GM23248 (cell line): ENCODE results near the gene KAZN. TPM values are rescaled to one million over a fixed set of nuclear protein-coding genes. Genes with fewer than 3 reads are reported as not detected.
A peak's percentile ranks its signal among the peaks of the same experiment; 100 is the strongest.

Experiments
- DNase-seq: peaks from one replicate; pipeline ENCODE4 v3.0.0-alpha.2; 2015
- H2AFZ ChIP-seq: fragments of 200-600 bp; sonication (generic); 2 replicates; pipeline ENCODE4 v1.6.1; 2016; ENCODE audit warnings: antibody characterized with exemption
- H3F3A ChIP-seq: fragments of 200-600 bp; sonication (generic); 2 replicates; pipeline ENCODE4 v1.6.1; 2016; ENCODE audit warnings: mild to moderate bottlenecking, antibody characterized with exemption, mixed run types; ENCODE audit not compliant: insufficient read depth
- H3K27ac ChIP-seq: fragments of 200-600 bp; sonication (generic); 2 replicates; pipeline ENCODE4 v1.5.1; 2016; ENCODE audit warnings: mild to moderate bottlenecking
- H3K27me3 ChIP-seq: fragments of 200-600 bp; sonication (generic); replicated peaks from 2 replicates; pipeline ENCODE4 v1.6.1; 2016; ENCODE audit warnings: mild to moderate bottlenecking; ENCODE audit not compliant: insufficient read depth
- H3K36me3 ChIP-seq: fragments of 200-600 bp; sonication (generic); 2 replicates; pipeline ENCODE4 v1.6.1; 2016; ENCODE audit warnings: low read depth, mild to moderate bottlenecking
- H3K4me1 ChIP-seq: fragments of 200-600 bp; sonication (generic); 2 replicates; pipeline ENCODE4 v1.6.1; 2016; ENCODE audit warnings: mild to moderate bottlenecking; ENCODE audit not compliant: insufficient read depth
- H3K4me2 ChIP-seq: fragments of 200-600 bp; sonication (generic); one replicate; pipeline ENCODE4 v1.6.1; 2016; ENCODE audit warnings: mild to moderate bottlenecking; ENCODE audit not compliant: unreplicated experiment
- H3K4me3 ChIP-seq: fragments of 200-600 bp; sonication (generic); 2 replicates; pipeline ENCODE4 v1.5.1; 2016; ENCODE audit warnings: mild to moderate bottlenecking
- H3K79me2 ChIP-seq: fragments of 200-600 bp; sonication (generic); 2 replicates; pipeline ENCODE4 v1.6.1; 2016; ENCODE audit warnings: mild to moderate bottlenecking; ENCODE audit not compliant: insufficient read depth
- H3K9ac ChIP-seq: fragments of 200-600 bp; sonication (generic); 2 replicates; pipeline ENCODE4 v1.6.1; 2016; ENCODE audit warnings: mild to moderate bottlenecking
- H3K9me2 ChIP-seq: fragments of 200-600 bp; sonication (generic); 2 replicates; pipeline ENCODE4 v1.6.1; 2016; ENCODE audit warnings: mixed run types, mild to moderate bottlenecking, moderate library complexity; ENCODE audit not compliant: insufficient read depth
- H3K9me3 ChIP-seq: fragments of 200-600 bp; sonication (generic); one replicate; pipeline ENCODE4 v1.6.1; 2017; ENCODE audit warnings: low read depth
- H4K20me1 ChIP-seq: fragments of 200-600 bp; sonication (generic); 2 replicates; pipeline ENCODE4 v1.6.0; 2016; ENCODE audit not compliant: insufficient read depth
- EZH2 ChIP-seq: fragments of 200-600 bp; sonication (generic); IDR thresholded peaks from 2 replicates; pipeline ENCODE4 v1.6.1; 2018; ENCODE audit warnings: antibody characterized with exemption, mild to moderate bottlenecking; ENCODE audit not compliant: insufficient read depth, poor library complexity, severe bottlenecking
- EZH2phosphoT487 ChIP-seq: fragments of 200-600 bp; sonication (generic); IDR thresholded peaks from 2 replicates; pipeline ENCODE4 v1.6.1; 2018; ENCODE audit warnings: antibody characterized with exemption, moderate library complexity, mild to moderate bottlenecking, low read depth; ENCODE audit not compliant: insufficient read depth
- WGBS, 2 experiments: methylation state at CpG; one replicate each; pipeline ENCODE4 v1.1.6; 2015 to 2017; ENCODE audit warnings: low lambda C conversion rate in 2 of 2, low coverage in 1 of 2; ENCODE audit errors: missing lambda C conversion rate in 2 of 2; 5-methylcytosine and 5-hydroxymethylcytosine counted together
- in situ Hi-C: fragments of 300-500 bp; cut with MboI; formaldehyde crosslinking; loops from 2 replicates; pipeline ENCODE4 v1.15.0; 2020
- polyA plus RNA-seq: library from polyadenylated mRNA; unstranded; fragments of >200 nt; fragmentation: Nextera tagmentation; extraction: Ambion mirVana; gene quantifications from 2 replicates; pipeline ENCODE4 v1.2.1, GENCODE V29; 2016
- total RNA-seq: library from RNA; depleted of rRNA; stranded (reverse); fragments of >200 nt; shearing (Covaris generic); gene quantifications from 2 replicates; pipeline ENCODE4 v1.2.3, GENCODE V29; 2014

Gene KAZN
- total and polyA plus RNA-seq, 2 experiments from 2014 or later = 4.9 to 7.2 TPM

DNA sequence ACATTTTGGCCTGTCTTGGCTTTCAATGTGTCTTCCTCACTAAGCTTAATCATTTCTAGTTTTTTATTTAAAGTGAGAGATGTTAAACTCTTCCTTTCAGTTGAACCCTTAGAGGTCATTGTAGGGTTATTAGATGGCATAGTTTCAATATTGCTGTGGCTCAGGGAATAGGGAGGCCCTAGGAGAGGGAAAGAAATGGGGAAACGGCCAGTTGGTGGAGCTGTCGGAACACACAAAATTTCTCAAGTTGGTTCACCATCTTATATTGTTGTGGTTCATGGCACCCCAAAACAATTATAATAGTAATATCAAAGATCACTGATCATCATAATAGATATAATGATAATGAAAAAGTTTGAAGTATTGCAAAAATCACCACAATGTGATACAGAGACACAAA is 31.4 kb upstream of the KAZN start:
- no peak for DNase-seq
- no peak overlapping the region for H3K4me3 ChIP-seq
- no peak overlapping the region for H3K4me2 ChIP-seq
- no peaks in the 10 kb centered on the region for H3K9me2 ChIP-seq
- WGBS, 2 experiments = 73 to 76% methylated on average over 2 of the region's 2 CpGs
- H3K9ac ChIP-seq = no peak overlapping the region
- in situ Hi-C loops = no loop called here
- H3K36me3 ChIP-seq = no peaks in the 10 kb centered on the region
- no peak for TF ChIP-seq EZH2phosphoT487
- no peak for TF ChIP-seq EZH2
- no peaks in the 10 kb centered on the region for H3F3A ChIP-seq
- H3K79me2 ChIP-seq = no peaks in the 10 kb centered on the region
- no peaks in the 10 kb centered on the region; the same call in 1 of the 2 replicates for H3K27me3 ChIP-seq
- H4K20me1 ChIP-seq = no peaks in the 10 kb centered on the region
- H2AFZ ChIP-seq = no peak overlapping the region
- H3K27ac ChIP-seq = no peak overlapping the region
- H3K9me3 ChIP-seq = no peaks in the 10 kb centered on the region
- H3K4me1 ChIP-seq = 0 out of 2 replicates have a peak, but pooled peaks cover 4% of the 10 kb centered on the region

- 86 to 88% methylated on average over 5 of the region's 5 CpGs for WGBS, 2 experiments
- in situ Hi-C loops = no loop called here
- no peaks in the 10 kb centered on the region for H3K36me3 ChIP-seq
These were observed 30.6 kb upstream of the KAZN start for GRCh38 chr1:14567903-14568302.

GRCh38 chr1:14568716-14569355 is 29.6 kb upstream of the KAZN start:
- no peak for TF ChIP-seq EZH2
- no peak for TF ChIP-seq EZH2phosphoT487
- 78 to 82% methylated on average over 7 to 8 of the region's 8 CpGs for WGBS, 2 experiments
- H3F3A ChIP-seq = no peaks in the 10 kb centered on the region

More at GRCh38 chr1:14567903-14568302, 30.6 kb upstream of the KAZN start:
- Histone ChIP-seq H3K27me3 (no peaks in the 10 kb centered on the region; the same call in 1 of the 2 replicates), H3K9ac (no peak overlapping the region), H3K4me3 (no peak overlapping the region), H4K20me1 (no peaks in the 10 kb centered on the region), H3K9me2 (no peaks in the 10 kb centered on the region), H3K79me2 (no peaks in the 10 kb centered on the region), H3F3A (no peaks in the 10 kb centered on the region), H3K4me2 (no peak overlapping the region), H2AFZ (no peak overlapping the region), H3K27ac (no peak overlapping the region), H3K4me1 (0 out of 2 replicates have a peak, but pooled peaks cover 4% of the 10 kb centered on the region), H3K9me3 (no peaks in the 10 kb centered on the region)
- DNase-seq = no peak
- TF ChIP-seq EZH2 = no peak
- no peak for TF ChIP-seq EZH2phosphoT487

GRCh38 chr1:14570514-14570913 is 28.0 kb upstream of the KAZN start:
- Histone ChIP-seq H3F3A (no peaks in the 10 kb centered on the region), H3K9ac (no peak overlapping the region), H3K27me3 (no peaks in the 10 kb centered on the region; the same call in 1 of the 2 replicates), H3K4me1 (0 out of 2 replicates have a peak, but pooled peaks cover 4% of the 10 kb centered on the region), H3K79me2 (no peaks in the 10 kb centered on the region), H3K9me3 (no peaks in the 10 kb centered on the region), H4K20me1 (no peaks in the 10 kb centered on the region), H3K4me2 (no peak overlapping the region), H3K36me3 (no peaks in the 10 kb centered on the region), H2AFZ (no peak overlapping the region), H3K4me3 (no peak overlapping the region), H3K9me2 (no peaks in the 10 kb centered on the region), H3K27ac (no peak overlapping the region)
- DNase-seq = peak; percentile 47
- TF ChIP-seq EZH2phosphoT487 = no peak
- TF ChIP-seq EZH2 = no peak
- 35 to 36% methylated on average over 9 of the region's 9 CpGs for WGBS, 2 experiments
- in situ Hi-C loops = no loop called here

More at GRCh38 chr1:14568716-14569355, 29.6 kb upstream of the KAZN start:
- Histone ChIP-seq H3K9ac (no peak overlapping the region), H3K27ac (no peak overlapping the region), H3K9me2 (no peaks in the 10 kb centered on the region), H3K4me2 (no peak overlapping the region), H3K79me2 (no peaks in the 10 kb centered on the region), H4K20me1 (no peaks in the 10 kb centered on the region), H3K9me3 (no peaks in the 10 kb centered on the region), H3K4me1 (0 out of 2 replicates have a peak, but pooled peaks cover 4% of the 10 kb centered on the region), H3K36me3 (no peaks in the 10 kb centered on the region), H3K4me3 (no peak overlapping the region), H2AFZ (no peak overlapping the region), H3K27me3 (no peaks in the 10 kb centered on the region; the same call in 1 of the 2 replicates)
- in situ Hi-C loops = no loop called here
- DNase-seq = no peak
